Cortex of kidney (tissue), 1 donor: Measurements from ENCODE around the gene PRR19.

Experiments used
- DNase-seq: peaks from one replicate; lab custom pipeline; 2025; lab: John Stamatoyannopoulos, UW

The PRR19 gene

GRCh38 chr19:42271861-42272534 is 29.9 kb upstream of the PRR19 start:
- DNase-seq: no peak

- no peak for DNase-seq
These were observed 29.4 kb upstream of the PRR19 start for GRCh38 chr19:42272535-42272897.

- DNase-seq: no peak
These were observed 28.9 kb upstream of the PRR19 start for GRCh38 chr19:42272989-42273406.

- DNase-seq: no peak
These were observed 28.4 kb upstream of the PRR19 start for GRCh38 chr19:42273407-42274064.

- DNase-seq: no peak
These were observed 27.8 kb upstream of the PRR19 start for GRCh38 chr19:42274065-42274682.

- no peak for DNase-seq
These were observed 26.8 kb upstream of the PRR19 start for GRCh38 chr19:42275103-42275502.

GRCh38 chr19:42275517-42275916 is 26.4 kb upstream of the PRR19 start:
- DNase-seq: no peak

GRCh38 chr19:42276284-42276683 is 25.6 kb upstream of the PRR19 start:
- DNase-seq: no peak

GRCh38 chr19:42276821-42277220 is 25.1 kb upstream of the PRR19 start:
- no peak for DNase-seq

- DNase-seq: no peak
These were observed 24.0 kb upstream of the PRR19 start for GRCh38 chr19:42277821-42278451.

GRCh38 chr19:42278452-42279154 is 23.3 kb upstream of the PRR19 start:
- DNase-seq: no peak

- DNase-seq: no peak
These were observed 22.6 kb upstream of the PRR19 start for GRCh38 chr19:42279155-42279901.

GRCh38 chr19:42279902-42280814 is 21.8 kb upstream of the PRR19 start:
- DNase-seq: peak; percentile 43

- DNase-seq: no peak
These were observed 21.2 kb upstream of the PRR19 start for GRCh38 chr19:42280815-42281145.

GRCh38 chr19:42281146-42281826 is 20.6 kb upstream of the PRR19 start:
- DNase-seq: no peak

GRCh38 chr19:42281827-42282762 is 19.8 kb upstream of the PRR19 start:
- DNase-seq: no peak

- DNase-seq: no peak
These were observed 19.1 kb upstream of the PRR19 start for GRCh38 chr19:42282819-42283187.

GRCh38 chr19:42283188-42284065 is 18.5 kb upstream of the PRR19 start:
- DNase-seq: peak; percentile 50
